ENCODE data around the gene ADARB2.

The ADARB2 gene

DNA sequence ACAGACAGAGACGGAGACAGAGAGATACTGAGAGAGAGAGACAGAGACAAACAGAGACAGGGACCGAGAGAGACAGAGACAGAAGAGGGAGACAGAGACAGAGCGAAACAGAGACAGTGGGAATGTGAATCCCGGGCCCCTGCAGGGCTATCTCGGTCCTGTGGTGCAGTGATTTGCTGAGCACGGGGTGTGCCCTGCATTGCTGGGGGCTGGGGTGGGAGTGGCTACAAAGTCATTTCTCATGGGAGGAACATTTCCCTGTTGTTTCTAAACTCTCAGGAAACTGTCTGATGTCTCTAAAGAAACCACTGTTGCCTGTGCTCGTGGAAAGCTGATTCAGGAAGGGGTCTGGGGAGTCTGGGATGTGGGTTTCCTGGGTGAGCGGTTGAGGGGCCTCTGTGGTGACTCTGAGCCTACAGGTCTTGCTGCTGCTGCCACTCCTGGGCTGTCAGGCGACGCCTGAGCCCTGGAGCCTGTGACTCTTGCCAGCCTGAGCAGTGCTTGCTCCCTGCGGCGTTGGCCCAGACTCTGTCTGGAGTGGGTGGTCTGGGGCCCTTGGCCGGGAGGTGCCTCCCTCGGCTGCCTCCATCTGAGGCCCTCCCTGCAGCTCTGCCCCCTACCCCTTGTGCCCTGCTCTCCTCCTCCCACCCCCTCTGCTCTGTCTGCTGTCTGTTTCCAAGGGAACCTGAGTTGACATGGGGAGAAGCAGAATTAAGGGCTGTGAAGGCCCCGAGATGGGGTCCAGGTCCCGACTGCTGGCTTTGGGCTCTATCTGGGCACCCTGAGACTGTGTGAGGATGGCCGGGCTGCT is 389.2 kb downstream of the ADARB2 start:
- no peaks in the 10 kb centered on the region for H3K79me2 ChIP-seq (ENCODE audit: insufficient read depth, low read depth)
- H2AFZ ChIP-seq (ENCODE audit: low read depth), result no peak overlapping the region
- H4K20me1 ChIP-seq (ENCODE audit: insufficient read depth), result no peaks in the 10 kb centered on the region
- no peaks in the 10 kb centered on the region for H3K4me1 ChIP-seq (ENCODE audit: low read depth, poor library complexity, severe bottlenecking)
- no peaks in the 10 kb centered on the region for H3K36me3 ChIP-seq (ENCODE audit: insufficient read depth)
- no peak overlapping the region for H3K4me2 ChIP-seq
- no peak overlapping the region for H3K4me3 ChIP-seq (IDR thresholded peaks at IDR 0.05; ENCODE audit: insufficient read depth, low read depth, low read length)
- H3K27me3 ChIP-seq (ENCODE audit: insufficient read depth, low read depth), result no peaks in the 10 kb centered on the region
- no peak overlapping the region for H3K9ac ChIP-seq
- TF ChIP-seq, protein P1, sequence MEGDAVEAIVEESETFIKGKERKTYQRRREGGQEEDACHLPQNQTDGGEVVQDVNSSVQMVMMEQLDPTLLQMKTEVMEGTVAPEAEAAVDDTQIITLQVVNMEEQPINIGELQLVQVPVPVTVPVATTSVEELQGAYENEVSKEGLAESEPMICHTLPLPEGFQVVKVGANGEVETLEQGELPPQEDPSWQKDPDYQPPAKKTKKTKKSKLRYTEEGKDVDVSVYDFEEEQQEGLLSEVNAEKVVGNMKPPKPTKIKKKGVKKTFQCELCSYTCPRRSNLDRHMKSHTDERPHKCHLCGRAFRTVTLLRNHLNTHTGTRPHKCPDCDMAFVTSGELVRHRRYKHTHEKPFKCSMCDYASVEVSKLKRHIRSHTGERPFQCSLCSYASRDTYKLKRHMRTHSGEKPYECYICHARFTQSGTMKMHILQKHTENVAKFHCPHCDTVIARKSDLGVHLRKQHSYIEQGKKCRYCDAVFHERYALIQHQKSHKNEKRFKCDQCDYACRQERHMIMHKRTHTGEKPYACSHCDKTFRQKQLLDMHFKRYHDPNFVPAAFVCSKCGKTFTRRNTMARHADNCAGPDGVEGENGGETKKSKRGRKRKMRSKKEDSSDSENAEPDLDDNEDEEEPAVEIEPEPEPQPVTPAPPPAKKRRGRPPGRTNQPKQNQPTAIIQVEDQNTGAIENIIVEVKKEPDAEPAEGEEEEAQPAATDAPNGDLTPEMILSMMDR (conservative IDR thresholded peaks at IDR 0.05; ENCODE audit: low read depth, low read length), result no peak
- no peak overlapping the region for H3K27ac ChIP-seq

DNA sequence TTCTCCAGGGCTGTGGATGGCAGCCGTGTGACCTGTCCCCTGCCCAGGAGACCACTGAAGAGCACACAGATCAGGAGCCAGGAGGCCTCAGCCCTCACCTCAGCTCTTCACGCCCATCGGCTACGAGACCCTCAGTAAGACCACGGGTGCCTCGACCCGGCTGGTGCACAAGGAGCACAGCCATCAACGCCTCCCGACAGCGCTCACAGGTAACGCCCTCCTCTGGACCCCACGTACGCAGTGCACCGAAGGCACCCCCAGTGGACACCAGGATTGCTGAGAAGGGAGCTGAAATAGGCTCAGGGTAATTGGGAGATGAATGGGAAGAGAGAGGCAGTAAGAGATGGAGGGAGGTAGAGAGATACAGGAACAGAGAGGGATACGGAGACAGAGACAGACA is 389.8 kb downstream of the ADARB2 start:
- no peaks in the 10 kb centered on the region for H3K4me1 ChIP-seq (ENCODE audit: low read depth, poor library complexity, severe bottlenecking)
- H2AFZ ChIP-seq (ENCODE audit: low read depth), result no peak overlapping the region
- H3K36me3 ChIP-seq (ENCODE audit: insufficient read depth), result no peaks in the 10 kb centered on the region
- H3K27ac ChIP-seq, result no peak overlapping the region
- no peaks in the 10 kb centered on the region for H3K27me3 ChIP-seq (ENCODE audit: insufficient read depth, low read depth)
- no peak overlapping the region for H3K4me2 ChIP-seq
- no peak overlapping the region for H3K9ac ChIP-seq
- H3K4me3 ChIP-seq (IDR thresholded peaks at IDR 0.05; ENCODE audit: insufficient read depth, low read depth, low read length), result no peak overlapping the region
- H3K79me2 ChIP-seq (ENCODE audit: insufficient read depth, low read depth), result no peaks in the 10 kb centered on the region
- TF ChIP-seq, protein P1 (conservative IDR thresholded peaks at IDR 0.05; ENCODE audit: low read depth, low read length), result no peak
- no peaks in the 10 kb centered on the region for H4K20me1 ChIP-seq (ENCODE audit: insufficient read depth)

DNA sequence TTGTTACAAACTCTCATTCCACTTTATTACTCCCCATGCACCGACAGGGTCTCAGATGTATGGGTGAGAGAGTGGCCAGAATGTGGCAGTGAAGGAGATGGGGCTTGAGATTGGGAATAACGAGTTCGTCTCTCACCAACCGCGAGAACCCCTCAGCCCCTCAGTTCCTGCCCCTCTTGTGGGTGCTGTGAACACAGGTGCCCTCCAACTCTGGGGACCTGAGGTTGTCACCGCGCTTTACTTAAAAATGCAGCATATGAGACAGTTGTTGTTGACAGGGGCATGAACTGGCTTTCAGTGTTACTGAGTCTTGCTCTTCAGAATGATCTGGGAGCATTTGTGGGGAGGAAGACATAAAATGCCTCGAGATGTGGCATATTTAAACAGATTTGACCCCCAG is 391.1 kb downstream of the ADARB2 start:
- no peaks in the 10 kb centered on the region for H3K4me1 ChIP-seq (ENCODE audit: low read depth, poor library complexity, severe bottlenecking)
- H3K36me3 ChIP-seq (ENCODE audit: insufficient read depth), result no peaks in the 10 kb centered on the region
- H3K27ac ChIP-seq, result no peak overlapping the region
- H3K9ac ChIP-seq, result no peak overlapping the region
- no peaks in the 10 kb centered on the region for H3K79me2 ChIP-seq (ENCODE audit: insufficient read depth, low read depth)
- TF ChIP-seq, protein P1 (conservative IDR thresholded peaks at IDR 0.05; ENCODE audit: low read depth, low read length), result no peak
- no peak overlapping the region for H3K4me2 ChIP-seq
- H3K27me3 ChIP-seq (ENCODE audit: insufficient read depth, low read depth), result no peaks in the 10 kb centered on the region
- H3K4me3 ChIP-seq (IDR thresholded peaks at IDR 0.05; ENCODE audit: insufficient read depth, low read depth, low read length), result no peak overlapping the region
- H4K20me1 ChIP-seq (ENCODE audit: insufficient read depth), result no peaks in the 10 kb centered on the region
- H2AFZ ChIP-seq (ENCODE audit: low read depth), result no peak overlapping the region

DNA sequence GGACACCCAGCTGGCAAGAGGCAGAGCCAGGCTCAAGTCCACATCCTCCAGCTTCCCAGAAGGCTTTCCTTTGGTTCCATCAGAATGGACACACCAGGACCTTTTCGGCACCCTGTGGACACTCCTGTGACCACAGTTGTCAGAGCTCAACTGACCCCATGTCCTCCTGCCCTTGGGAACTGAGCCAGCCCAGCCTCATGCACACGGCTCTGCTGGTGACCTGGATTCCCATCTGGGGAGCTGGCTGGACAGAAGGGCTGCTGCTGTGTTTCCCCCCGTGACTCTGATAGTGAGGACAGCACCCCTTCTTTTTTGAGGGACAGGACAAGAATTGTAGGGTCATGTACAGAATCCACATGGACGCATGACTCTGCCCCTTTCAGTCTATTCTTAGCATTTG is 392.0 kb downstream of the ADARB2 start:
- H3K27ac ChIP-seq, result no peak overlapping the region
- H3K4me2 ChIP-seq, result no peak overlapping the region
- H3K27me3 ChIP-seq (ENCODE audit: insufficient read depth, low read depth), result no peaks in the 10 kb centered on the region
- H3K4me3 ChIP-seq (IDR thresholded peaks at IDR 0.05; ENCODE audit: insufficient read depth, low read depth, low read length), result no peak overlapping the region
- TF ChIP-seq, protein P1 (conservative IDR thresholded peaks at IDR 0.05; ENCODE audit: low read depth, low read length), result no peak
- no peaks in the 10 kb centered on the region for H4K20me1 ChIP-seq (ENCODE audit: insufficient read depth)
- H3K4me1 ChIP-seq (ENCODE audit: low read depth, poor library complexity, severe bottlenecking), result no peaks in the 10 kb centered on the region
- H3K9ac ChIP-seq, result no peak overlapping the region
- no peaks in the 10 kb centered on the region for H3K36me3 ChIP-seq (ENCODE audit: insufficient read depth)
- no peak overlapping the region for H2AFZ ChIP-seq (ENCODE audit: low read depth)
- no peaks in the 10 kb centered on the region for H3K79me2 ChIP-seq (ENCODE audit: insufficient read depth, low read depth)
